HT1080 (cell line): ENCODE data around the gene NCSTN. TPM values are rescaled to one million over a fixed set of nuclear protein-coding genes. Genes with fewer than 3 reads are reported as not detected.

ENCODE experiments used
- DNase-seq: peaks from one replicate; pipeline ENCODE4 v3.0.0-alpha.2; 2015; ENCODE audit warnings: low read depth
- total RNA-seq: library from RNA; depleted of rRNA; stranded (reverse); fragments of >200 nt; shearing (Covaris generic); gene quantifications from 2 replicates; pipeline ENCODE4 v1.2.3, GENCODE V29; 2014

The NCSTN gene
- total RNA-seq, 1 experiment from 2014 or later: 49.0 TPM

DNA sequence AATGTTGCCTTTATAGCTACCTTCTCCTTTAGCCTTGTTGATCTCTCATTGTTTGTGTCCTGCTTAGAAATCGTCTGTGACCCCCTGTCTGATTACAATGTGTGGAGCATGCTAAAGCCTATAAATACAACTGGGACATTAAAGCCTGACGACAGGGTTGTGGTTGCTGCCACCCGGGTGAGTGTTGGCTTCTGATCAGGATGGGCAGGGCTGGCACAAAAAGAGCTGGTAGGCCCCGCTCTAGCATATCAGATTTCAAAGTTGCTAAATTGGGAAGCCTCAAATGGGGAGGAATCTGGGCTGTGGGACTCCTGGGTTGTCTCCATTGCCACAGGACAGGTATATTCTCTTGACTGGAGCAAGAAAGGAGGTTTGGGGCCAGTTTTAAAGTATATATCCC is 8.4 kb downstream of the NCSTN start:
- no peak for DNase-seq

DNA sequence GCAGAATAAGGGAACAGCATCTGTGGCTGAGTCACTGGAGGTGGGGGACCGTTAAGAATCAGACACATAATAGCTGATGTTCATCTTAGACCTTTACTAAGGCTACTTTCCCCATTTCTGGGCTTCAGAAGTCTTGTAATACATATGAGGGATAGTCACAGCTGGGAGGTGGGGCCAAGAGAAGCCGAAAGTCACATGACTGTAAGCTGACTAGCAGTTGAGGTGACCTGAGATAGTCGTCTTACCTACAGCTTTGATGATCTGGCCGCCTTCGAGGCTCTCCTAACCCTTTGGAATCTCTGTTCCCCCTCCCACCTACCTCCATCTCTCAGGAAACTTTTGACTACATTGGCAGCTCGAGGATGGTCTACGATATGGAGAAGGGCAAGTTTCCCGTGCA is 9.4 kb downstream of the NCSTN start:
- DNase-seq: no peak

- DNase-seq: no peak
Observed at GRCh38 chr1:160353223-160353622, 10.0 kb downstream of the NCSTN start.

GRCh38 chr1:160354388-160354985 is 11.3 kb downstream of the NCSTN start:
- peak; percentile 30 for DNase-seq

GRCh38 chr1:160357286-160358002 is 14.3 kb downstream of the NCSTN start:
- no peak for DNase-seq

DNA sequence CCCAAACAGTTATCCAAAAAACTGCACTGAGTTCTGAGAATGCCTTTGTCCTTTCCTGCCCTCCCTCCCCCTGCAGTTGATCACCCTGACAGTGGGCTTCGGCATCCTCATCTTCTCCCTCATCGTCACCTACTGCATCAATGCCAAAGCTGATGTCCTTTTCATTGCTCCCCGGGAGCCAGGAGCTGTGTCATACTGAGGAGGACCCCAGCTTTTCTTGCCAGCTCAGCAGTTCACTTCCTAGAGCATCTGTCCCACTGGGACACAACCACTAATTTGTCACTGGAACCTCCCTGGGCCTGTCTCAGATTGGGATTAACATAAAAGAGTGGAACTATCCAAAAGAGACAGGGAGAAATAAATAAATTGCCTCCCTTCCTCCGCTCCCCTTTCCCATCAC is 14.9 kb downstream of the NCSTN start:
- DNase-seq: no peak

GRCh38 chr1:160359559-160360226 is 16.5 kb downstream of the NCSTN start:
- no peak for DNase-seq

DNA sequence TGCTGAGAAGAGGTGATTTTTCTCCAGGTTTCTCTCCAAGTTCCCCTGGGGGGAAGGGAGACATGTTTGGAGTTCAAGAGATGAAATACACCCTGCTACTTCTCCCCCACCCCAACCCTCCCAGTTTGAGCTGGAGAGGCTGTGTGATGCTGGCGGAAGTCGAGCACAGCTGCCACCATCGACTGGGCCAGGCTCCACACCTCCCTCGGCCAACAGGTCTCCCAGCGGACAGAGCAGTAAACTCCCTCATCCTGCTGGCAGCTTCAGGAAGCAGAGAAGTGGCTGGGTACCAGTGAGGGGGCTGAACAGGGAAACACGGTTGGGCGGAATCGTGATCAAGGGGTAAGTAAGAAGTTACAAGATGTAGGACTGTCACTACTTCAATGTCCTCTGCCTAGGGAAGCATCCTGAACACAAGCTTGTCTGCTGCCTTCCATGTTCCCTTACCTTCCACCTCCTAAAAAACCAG is 17.1 kb downstream of the NCSTN start:
- no peak for DNase-seq

GRCh38 chr1:160361199-160361598 is 18.0 kb downstream of the NCSTN start:
- no peak for DNase-seq

GRCh38 chr1:160361814-160362167 is 18.6 kb downstream of the NCSTN start:
- no peak for DNase-seq

GRCh38 chr1:160362168-160362957 is 19.2 kb downstream of the NCSTN start:
- DNase-seq: no peak

- no peak for DNase-seq
Observed at GRCh38 chr1:160363010-160363409, 19.8 kb downstream of the NCSTN start.

- DNase-seq: no peak
Observed at GRCh38 chr1:160363951-160364735, 21.0 kb downstream of the NCSTN start.

DNA sequence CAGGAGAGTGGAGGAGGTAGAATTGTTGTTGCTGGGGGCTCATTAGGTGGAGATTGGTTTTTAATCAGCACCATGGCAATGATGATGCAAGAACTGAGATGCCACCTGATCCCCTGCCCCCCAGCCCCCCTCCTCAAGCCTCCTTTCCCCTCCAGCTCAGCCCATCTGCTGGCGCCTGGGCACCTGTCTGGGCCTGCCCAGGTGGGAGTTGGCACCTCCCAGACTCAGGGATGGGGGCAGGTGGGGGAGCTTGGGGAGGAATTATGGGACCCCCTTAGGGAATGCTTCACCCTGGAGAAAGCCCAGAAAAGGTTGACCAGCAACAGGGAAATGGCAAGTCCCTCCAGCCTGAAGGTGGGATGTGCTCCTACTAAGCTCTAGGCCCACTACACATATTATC is 22.1 kb downstream of the NCSTN start:
- no peak for DNase-seq

DNA sequence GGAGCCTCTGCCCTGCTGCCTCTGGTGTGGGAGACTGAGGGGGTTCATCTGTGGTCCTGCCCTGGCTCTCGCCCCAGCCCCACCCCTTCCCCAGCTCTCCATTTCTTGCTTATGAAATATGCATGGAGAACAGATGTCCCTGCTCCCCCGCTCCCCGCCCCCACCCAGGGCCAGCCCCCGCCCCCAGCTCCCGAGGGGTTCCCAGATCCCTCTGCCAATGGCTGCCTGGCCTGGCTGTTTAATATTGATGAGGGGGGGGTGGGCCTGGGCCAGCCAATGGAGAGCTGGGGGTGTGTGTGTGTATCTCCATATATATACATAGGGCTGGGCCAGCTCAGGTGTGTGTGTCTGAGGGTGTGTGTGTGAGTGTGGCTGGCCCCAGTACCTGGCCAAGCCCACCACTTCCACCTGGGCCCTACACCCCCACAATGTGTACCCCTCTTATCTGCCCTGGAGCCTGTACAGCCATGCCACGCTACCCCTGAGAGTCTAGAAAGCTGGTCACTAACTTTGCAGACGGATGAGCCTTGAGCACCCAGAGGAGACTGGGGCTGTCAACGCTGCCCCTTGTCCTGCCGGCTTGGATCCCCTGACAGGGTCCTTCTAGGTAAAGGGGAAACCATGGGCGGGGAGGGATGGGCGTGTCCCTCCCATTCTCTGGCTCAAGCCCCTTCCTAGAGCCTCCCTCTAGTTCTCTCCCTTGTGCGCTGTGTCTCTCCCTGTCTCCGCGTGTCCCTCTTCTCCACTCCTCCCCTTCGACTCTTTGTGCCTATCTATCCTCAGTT is 23.7 kb downstream of the NCSTN start, which contains the start of gene NHLH1:
Gene NHLH1, plus strand, starts transcription at position 341 of the 785 bp plus-strand sequence. CDS start 3,661 bp downstream, outside the sequence.
- no peak for DNase-seq

DNA sequence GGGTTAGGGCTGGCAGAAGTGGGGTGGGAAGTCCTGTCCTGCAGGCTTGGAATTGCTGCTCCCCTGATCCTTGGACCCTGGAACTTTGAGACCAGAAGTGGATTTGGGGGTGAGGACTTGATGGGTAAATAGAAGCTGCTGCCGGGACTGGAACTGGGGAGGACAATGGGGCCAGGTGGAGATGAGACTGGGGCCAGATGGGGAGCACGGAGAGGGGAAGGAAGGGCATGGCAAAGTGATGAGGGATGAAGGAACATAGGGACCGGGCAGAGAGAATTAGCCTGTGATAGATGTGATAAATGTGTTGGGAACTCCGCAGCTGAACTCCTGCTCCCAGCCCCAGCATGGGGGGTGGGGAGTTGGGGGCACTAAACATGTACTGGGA is 24.3 kb downstream of the NCSTN start:
- no peak for DNase-seq

GRCh38 chr1:160367934-160368923 is 25.0 kb downstream of the NCSTN start:
- DNase-seq: no peak

GRCh38 chr1:160369087-160369486 is 25.9 kb downstream of the NCSTN start:
- no peak for DNase-seq
